ENCODE data around the gene PERCC1. TPM values are rescaled to one million over a fixed set of nuclear protein-coding genes. Genes with fewer than 3 reads are reported as not detected.

PERCC1 gene
- polyA plus RNA-seq, 1 experiment: not detected

GRCh38 chr16:1389762-1390161 is 41.1 kb upstream of the PERCC1 start:
- POLR2A ChIA-PET: no interaction called here
- H3K27me3 ChIP-seq (ENCODE audit: control insufficient read depth, insufficient read depth, low read length): no peaks in the 10 kb centered on the region
- no peak for DNase-seq (ENCODE audit: low read depth, low spot score)
- TF ChIP-seq CTCF (IDR thresholded peaks at IDR 0.05; ENCODE audit: low read depth, low read length): no peak
- no peaks in the 10 kb centered on the region; the same call in 1 of the 2 replicates for H3K9me3 ChIP-seq (ENCODE audit: control insufficient read depth, insufficient read depth, low read length)
- H3K4me3 ChIP-seq (ENCODE audit: low read depth, low read length): no peak overlapping the region
- CTCF ChIA-PET: no interaction called here
- no peak overlapping the region for H3K27ac ChIP-seq (ENCODE audit: low read depth, low read length)

GRCh38 chr16:1390239-1390779 is 40.6 kb upstream of the PERCC1 start:
- no peak for DNase-seq (ENCODE audit: low read depth, low spot score)
- Histone ChIP-seq H3K9me3 (ENCODE audit: control insufficient read depth, insufficient read depth, low read length) (no peaks in the 10 kb centered on the region; the same call in 1 of the 2 replicates), H3K4me3 (ENCODE audit: low read depth, low read length) (no peak overlapping the region), H3K27me3 (ENCODE audit: control insufficient read depth, insufficient read depth, low read length) (no peaks in the 10 kb centered on the region), H3K27ac (ENCODE audit: low read depth, low read length) (no peak overlapping the region)
- POLR2A ChIA-PET: no interaction called here
- no peak for TF ChIP-seq CTCF (IDR thresholded peaks at IDR 0.05; ENCODE audit: low read depth, low read length)
- CTCF ChIA-PET: no interaction called here

GRCh38 chr16:1392826-1393225 is 38.1 kb upstream of the PERCC1 start:
- CTCF ChIA-PET: no interaction called here
- DNase-seq (ENCODE audit: low read depth, low spot score): no peak
- Histone ChIP-seq H3K27me3 (ENCODE audit: control insufficient read depth, insufficient read depth, low read length) (no peaks in the 10 kb centered on the region), H3K9me3 (ENCODE audit: control insufficient read depth, insufficient read depth, low read length) (no peaks in the 10 kb centered on the region), H3K27ac (ENCODE audit: low read depth, low read length) (no peak overlapping the region), H3K4me3 (ENCODE audit: low read depth, low read length) (no peak overlapping the region)
- TF ChIP-seq CTCF (IDR thresholded peaks at IDR 0.05; ENCODE audit: low read depth, low read length): no peak
- POLR2A ChIA-PET: no interaction called here

GRCh38 chr16:1393613-1394176 is 37.2 kb upstream of the PERCC1 start:
- POLR2A ChIA-PET: no interaction called here
- no peak overlapping the region for H3K4me3 ChIP-seq (ENCODE audit: low read depth, low read length)
- CTCF ChIA-PET: no interaction called here

More at GRCh38 chr16:1393613-1394176, 37.2 kb upstream of the PERCC1 start:
- Histone ChIP-seq H3K27ac (ENCODE audit: low read depth, low read length) (no peak overlapping the region), H3K9me3 (ENCODE audit: control insufficient read depth, insufficient read depth, low read length) (no peaks in the 10 kb centered on the region; the same call in 1 of the 2 replicates), H3K27me3 (ENCODE audit: control insufficient read depth, insufficient read depth, low read length) (no peaks in the 10 kb centered on the region)
- no peak for DNase-seq (ENCODE audit: low read depth, low spot score)
- TF ChIP-seq CTCF (IDR thresholded peaks at IDR 0.05; ENCODE audit: low read depth, low read length): no peak
